Sciatic nerve (tissue), 2 donors: Measurements from ENCODE around the gene RSKR. TPM values are rescaled to one million over a fixed set of nuclear protein-coding genes. Genes with fewer than 3 reads are reported as not detected.
A peak's percentile ranks its signal among the peaks of the same experiment; 100 is the strongest.
"Not testable (repeated sequence)": the region's sequence is repeated elsewhere in the genome, so short reads cannot be mapped to it uniquely, and the experiment has no call there.

Experiments used
- ATAC-seq: fragments of 200-7000 bp; cut with Tn5 transposase; one replicate; pipeline ENCODE4 v1.9.1; 2020; ENCODE audit warnings: mild to moderate bottlenecking, moderate library complexity
- DNase-seq: peaks from one replicate; pipeline ENCODE4 v3.0.0-alpha.2; 2020; ENCODE audit warnings: low spot score
- intact Hi-C: fragments of 100-400 bp; cut with DNase I; formaldehyde crosslinking; loops from one replicate; pipeline ENCODE4 v1.14.2; 2022
- total RNA-seq: library from RNA; stranded (reverse); fragmentation: NEBNext Ultra II Directional; extraction: Animal tissue kit (Norgen Biotek cat#: 25700); gene quantifications from one replicate; pipeline ENCODE4 v1.2.1, GENCODE V29; 2021
- donor health status: DM: no; HTN: no; CAD: no.
- donor health status: DM: no; HTN: no; CAD: no.

Gene RSKR, protein sequence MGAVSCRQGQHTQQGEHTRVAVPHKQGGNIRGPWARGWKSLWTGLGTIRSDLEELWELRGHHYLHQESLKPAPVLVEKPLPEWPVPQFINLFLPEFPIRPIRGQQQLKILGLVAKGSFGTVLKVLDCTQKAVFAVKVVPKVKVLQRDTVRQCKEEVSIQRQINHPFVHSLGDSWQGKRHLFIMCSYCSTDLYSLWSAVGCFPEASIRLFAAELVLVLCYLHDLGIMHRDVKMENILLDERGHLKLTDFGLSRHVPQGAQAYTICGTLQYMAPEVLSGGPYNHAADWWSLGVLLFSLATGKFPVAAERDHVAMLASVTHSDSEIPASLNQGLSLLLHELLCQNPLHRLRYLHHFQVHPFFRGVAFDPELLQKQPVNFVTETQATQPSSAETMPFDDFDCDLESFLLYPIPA
- total RNA-seq = 14.4 TPM

DNA sequence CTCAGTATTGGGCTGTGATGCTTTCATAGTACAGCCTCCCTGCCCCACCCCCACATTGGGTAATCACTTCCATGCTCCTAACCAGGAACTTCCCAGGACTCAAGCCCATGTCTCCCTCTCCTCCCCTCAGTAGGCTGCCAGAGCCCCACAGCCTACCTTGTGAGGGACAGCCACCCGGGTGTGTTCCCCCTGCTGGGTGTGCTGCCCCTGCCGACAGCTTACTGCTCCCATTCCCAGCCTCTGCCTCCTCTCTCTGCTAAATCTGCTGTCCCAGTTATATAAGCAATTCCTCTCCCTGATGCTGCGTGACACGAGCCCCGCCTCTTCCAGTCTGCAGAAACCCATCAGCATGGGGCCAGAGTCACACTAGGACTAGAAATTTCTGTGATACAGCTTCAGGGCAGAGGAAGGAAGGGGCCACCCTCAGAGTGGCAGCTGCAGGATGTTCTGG, at the start of gene RSKR:
Gene RSKR (minus strand): TSS at position 255 of the 451 bp plus-strand sequence. CDS start 24 bp downstream, at position 231.
- intact Hi-C loops = loop anchor here (10.0 kb wide), 1 partner anchor 109 kb away; the partner anchor contains the start of gene FOXN1
- DNase-seq (no peak), ATAC-seq (no peak)

- intact Hi-C loops = no loop called here
- no peak for DNase-seq
- ATAC-seq = no peak
Measured at GRCh38 chr17:28663723-28664122, 49.7 kb upstream of the RSKR start.

- no peak for ATAC-seq
- no peak for DNase-seq
- intact Hi-C loops = no loop called here
Measured at GRCh38 chr17:28662527-28662829, 48.5 kb upstream of the RSKR start.

- ATAC-seq = peak; percentile 98
- DNase-seq = peak; percentile 96
- intact Hi-C loops = no loop called here
Measured at GRCh38 chr17:28661635-28662526, 47.9 kb upstream of the RSKR start, which contains the start of the genes SDF2 and SUPT6H. TSS of gene SDF2 (minus strand) at chr17:28661906. CDS start at chr17:28661876, 30 bp downstream. TSS of gene SUPT6H (plus strand) at chr17:28662205. CDS start at chr17:28673402, 11,197 bp downstream.

DNA sequence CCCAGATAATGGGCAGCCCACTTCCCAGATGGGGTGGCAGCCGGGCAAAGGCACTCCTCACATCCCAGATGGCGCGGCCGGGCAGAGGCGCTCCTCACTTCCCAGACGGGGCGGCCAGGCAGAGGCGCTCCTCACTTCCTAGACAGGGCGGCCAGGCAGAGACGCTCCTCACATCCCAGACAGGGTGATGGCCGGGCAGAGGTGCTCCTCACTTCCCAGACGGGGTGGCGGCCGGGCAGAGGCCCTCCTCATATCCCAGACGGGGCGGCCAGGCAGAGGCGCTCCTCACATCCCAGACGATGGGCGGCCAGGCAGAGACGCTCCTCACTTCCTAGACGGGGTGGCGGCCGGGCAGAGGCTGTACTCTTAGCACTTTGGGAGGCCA, 45.5 kb upstream of the RSKR start:
- DNase-seq, ATAC-seq: not testable (repeated sequence)
- intact Hi-C loops = loop anchor here (5.0 kb wide), 1 partner anchor 532 kb away; no protein-coding TSS in a partner anchor

GRCh38 chr17:28658766-28659496, 44.9 kb upstream of the RSKR start:
- intact Hi-C loops = loop anchor here (5.0 kb wide), 1 partner anchor 532 kb away; no protein-coding TSS in a partner anchor
- not testable (repeated sequence) for ATAC-seq, DNase-seq

- intact Hi-C loops = loop anchor here (5.0 kb wide), 1 partner anchor 531 kb away; no protein-coding TSS in a partner anchor
- ATAC-seq, DNase-seq: not testable (repeated sequence)
Measured at GRCh38 chr17:28658342-28658741, 44.4 kb upstream of the RSKR start.

GRCh38 chr17:28657756-28658155, 43.8 kb upstream of the RSKR start:
- ATAC-seq = no peak
- DNase-seq = no peak
- intact Hi-C loops = loop anchor here (5.0 kb wide), 1 partner anchor 530 kb away; no protein-coding TSS in a partner anchor

DNA sequence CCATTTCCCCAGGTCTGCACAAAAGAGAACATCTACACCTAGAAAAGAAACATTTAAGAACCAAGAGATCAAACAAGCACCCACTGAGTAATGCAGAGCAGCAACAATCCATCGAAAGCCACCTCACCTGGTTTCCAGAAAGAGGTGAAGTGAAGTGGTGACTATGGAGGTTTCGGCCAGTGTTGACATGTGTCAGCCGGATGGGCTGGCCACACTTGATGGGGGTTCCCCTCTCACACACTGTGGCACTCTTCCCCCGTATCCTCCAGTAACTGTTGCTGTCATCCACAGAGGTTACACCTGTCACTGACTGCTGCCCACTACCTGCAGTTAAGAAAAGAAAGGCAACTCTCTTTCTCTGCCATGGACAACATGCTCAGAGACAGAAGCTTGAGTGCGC, 41.2 kb upstream of the RSKR start:
- intact Hi-C loops = loop anchor here (5.0 kb wide), 1 partner anchor 528 kb away; no protein-coding TSS in a partner anchor
- DNase-seq = no peak
- no peak for ATAC-seq

- DNase-seq = no peak
- ATAC-seq = no peak
- intact Hi-C loops = no loop called here
Measured at GRCh38 chr17:28648698-28649097, 34.7 kb upstream of the RSKR start.

GRCh38 chr17:28646039-28646754, 32.2 kb upstream of the RSKR start:
- DNase-seq = no peak
- intact Hi-C loops = no loop called here

DNA sequence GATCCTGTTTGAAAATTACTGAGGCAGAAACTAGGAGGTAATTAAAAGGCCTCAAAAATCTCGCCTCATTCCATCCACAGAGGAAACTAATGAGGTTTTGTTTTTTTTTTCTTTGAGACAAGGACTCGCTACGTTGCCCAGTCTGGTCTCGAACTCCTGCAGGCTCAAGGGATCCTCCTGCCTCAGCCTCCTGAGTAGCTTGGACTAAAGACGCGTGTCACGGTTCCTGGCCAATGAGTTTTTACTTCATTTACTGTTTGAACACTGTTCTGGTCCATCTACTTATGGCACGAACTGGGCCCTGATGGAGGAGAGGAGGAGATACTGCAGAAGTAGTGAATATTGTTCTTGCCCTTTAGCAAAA, 31.6 kb upstream of the RSKR start:
- intact Hi-C loops = no loop called here
- ATAC-seq = no peak
- no peak for DNase-seq

More at GRCh38 chr17:28646039-28646754, 32.2 kb upstream of the RSKR start:
- no peak for ATAC-seq

DNA sequence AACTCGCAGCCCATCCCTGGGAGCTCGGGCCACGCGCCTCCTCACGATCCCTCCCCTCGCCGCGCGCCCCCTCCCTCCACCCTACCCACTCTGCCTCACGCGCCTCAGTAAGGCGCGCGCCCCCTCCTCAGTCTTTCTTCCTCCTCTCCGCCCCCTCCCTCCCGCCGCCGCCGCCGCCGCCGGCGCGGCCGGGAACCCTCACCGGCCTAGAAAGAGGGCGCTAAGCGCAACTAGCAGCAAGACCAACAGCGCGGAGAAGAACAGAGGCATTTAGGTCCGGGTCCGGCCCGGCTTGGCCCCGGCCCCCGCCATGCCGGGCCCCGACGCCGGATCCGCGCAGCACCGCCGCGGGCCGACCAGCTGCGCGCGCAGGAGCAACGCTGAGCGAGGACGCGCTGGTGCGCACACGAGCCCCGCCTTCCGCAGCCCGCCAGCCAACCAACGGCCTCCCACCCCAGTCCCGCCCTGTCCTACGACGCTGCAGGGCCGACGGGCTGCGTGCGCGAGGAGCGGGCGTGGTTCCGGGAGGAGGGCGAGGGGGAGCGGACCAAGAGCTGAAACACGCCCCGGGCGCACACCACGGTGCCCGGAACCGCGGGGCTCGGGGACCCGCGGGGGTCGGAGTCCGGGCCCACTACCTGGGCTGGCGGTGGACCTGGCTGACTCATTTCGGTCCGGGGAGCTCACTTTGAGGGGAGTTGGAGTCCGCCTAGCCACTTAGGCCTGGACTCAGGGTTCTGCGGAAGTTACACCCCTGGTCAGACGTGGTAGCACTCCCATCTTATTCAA, 31.0 kb upstream of the RSKR start, which contains the start of gene BLTP2:
Gene BLTP2 (minus strand): TSS at position 372 of the 789 bp plus-strand sequence. CDS start 102 bp downstream, at position 270.
- peak; percentile 99 for ATAC-seq
- peak; percentile 98 for DNase-seq
- intact Hi-C loops = no loop called here

DNA sequence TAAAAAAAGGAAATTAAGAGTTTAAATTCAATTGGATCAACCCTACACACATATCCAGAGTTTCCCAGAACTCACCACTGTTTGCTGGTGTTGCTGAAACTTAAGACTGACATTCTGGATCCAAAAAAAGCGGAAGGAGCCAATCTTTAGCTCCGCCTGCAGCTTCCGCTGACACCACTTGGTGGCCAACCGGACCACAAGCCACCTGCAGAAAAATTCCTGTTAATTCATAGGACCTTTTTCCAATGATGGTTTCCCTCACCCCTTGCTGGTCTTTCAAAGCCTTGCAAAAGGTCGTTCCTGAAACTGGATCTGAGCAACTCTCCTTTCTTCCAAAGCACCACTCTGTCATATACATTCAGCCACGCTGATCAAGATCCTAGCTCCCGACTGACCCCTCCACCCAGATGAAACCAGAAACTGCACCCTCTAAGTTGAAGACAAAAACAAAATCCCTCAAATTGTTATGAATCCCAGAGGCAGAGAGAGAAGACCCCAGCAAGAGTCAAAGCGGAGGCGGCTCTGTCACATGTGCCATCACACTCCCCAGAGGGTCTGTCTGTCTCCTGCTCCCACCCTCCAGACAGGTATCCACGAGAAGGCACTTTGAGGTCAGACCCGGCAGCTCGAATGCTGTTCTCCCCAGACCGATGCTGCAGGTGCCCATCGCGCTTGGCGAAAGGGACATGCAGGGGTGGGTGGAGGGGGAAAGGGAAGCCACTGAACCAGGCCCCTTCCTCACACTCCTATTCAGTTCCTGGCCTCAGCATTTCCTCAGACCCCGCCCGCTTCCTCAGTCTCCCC, 30.2 kb upstream of the RSKR start:
- no peak for DNase-seq
- intact Hi-C loops = no loop called here
- peak; percentile 6 for ATAC-seq

DNA sequence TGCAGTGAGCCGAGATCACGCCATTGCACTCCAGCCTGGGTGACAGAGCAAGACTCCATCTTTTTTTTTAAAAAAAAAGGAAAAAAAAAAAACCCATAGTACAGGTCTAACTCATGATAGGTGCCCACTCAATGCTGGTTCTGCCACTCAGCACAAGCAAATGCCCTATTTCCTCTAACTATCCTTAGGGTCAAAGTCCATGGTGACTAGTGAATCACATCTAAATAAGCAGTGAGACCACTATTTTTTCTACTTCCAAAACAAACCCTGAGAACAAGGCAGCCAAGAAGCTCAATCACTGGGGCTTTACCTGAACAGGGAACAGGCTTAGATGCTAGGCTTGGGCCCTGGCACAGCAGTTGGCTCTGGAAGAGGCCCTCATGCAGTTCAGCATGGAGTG, 27.6 kb upstream of the RSKR start:
- intact Hi-C loops = no loop called here
- ATAC-seq (no peak), DNase-seq (no peak)

GRCh38 chr17:28635506-28635905, 21.5 kb upstream of the RSKR start:
- intact Hi-C loops = no loop called here

More at GRCh38 chr17:28635506-28635905, 21.5 kb upstream of the RSKR start:
- ATAC-seq = no peak
- no peak for DNase-seq
